GM12878 (cell line): Measurements from ENCODE around the gene IGHMBP2. TPM values are rescaled to one million over a fixed set of nuclear protein-coding genes. Genes with fewer than 3 reads are reported as not detected.

Experiments
- ATAC-seq: fragments of 200-7000 bp; cut with Tn5 transposase; 3 replicates; pipeline ENCODE4 v1.9.1; 2020; ENCODE audit warnings: mild to moderate bottlenecking, moderate library complexity
- BruUV-seq: library from RNA; stranded (reverse); fragments of 400-500 nt; replicated peaks from 2 replicates; lab custom pipeline; 2021; lab: Mats Ljungman, UMichigan
- CTCF ChIA-PET: fragments of 300-600 bp; sonication (Branson Sonifier 250); formaldehyde crosslinking; extraction: SDS; loops from one replicate; lab custom pipeline; 2021; ENCODE audit warnings: inconsistent platforms; lab: Yijun Ruan, JAX
- POLR2A ChIA-PET: fragments of 350-600 bp; formaldehyde crosslinking; extraction: SDS; loops from one replicate; lab custom pipeline; 2021; ENCODE audit warnings: inconsistent platforms; lab: Charles Lee
- RAD21 ChIA-PET: fragments of 300-600 bp; sonication (Branson Sonifier 250); formaldehyde crosslinking; loops from one replicate; lab custom pipeline; 2023; ENCODE audit warnings: antibody characterized with exemption; ENCODE audit not compliant: unreplicated experiment; lab: Charles Lee
- SMC1A ChIA-PET: fragments of 300-600 bp; sonication (Branson Sonifier 250); formaldehyde crosslinking; loops from one replicate; lab custom pipeline; 2023; ENCODE audit not compliant: unreplicated experiment, uncharacterized antibody; lab: Charles Lee
- DNase-seq: peaks from one replicate; pipeline ENCODE4 v3.0.0-alpha.2; 2011; ENCODE audit warnings: low read depth, low spot score
- FAIRE-seq: peaks from 3 replicates; lab custom pipeline; 2011; peaks lifted over from hg19 to GRCh38; lab: Jason Lieb, UNC
- H2AFZ ChIP-seq: 2 replicates; pipeline ENCODE4 v1.6.0; 2011; ENCODE audit warnings: low read depth, low read length, control low read depth; ENCODE audit not compliant: control insufficient read depth
- H3K27ac ChIP-seq: 2 replicates; pipeline ENCODE4 v1.5.1; 2011; ENCODE audit warnings: control low read depth; ENCODE audit not compliant: control insufficient read depth, insufficient read depth
- H3K27me3 ChIP-seq, 2 experiments: replicated peaks in 1 of 2; 2 replicates each; pipeline versions ENCODE4 v1.6.0 to v1.6.1; 2011; ENCODE audit warnings: low read length in 1 of 2; ENCODE audit not compliant: control insufficient read depth in 2 of 2, insufficient read depth in 2 of 2
- H3K36me3 ChIP-seq, 2 experiments: 2 replicates each; pipeline ENCODE4 v1.5.1; 2011; ENCODE audit warnings: low read length in 1 of 2; ENCODE audit not compliant: control insufficient read depth in 2 of 2, insufficient read depth in 2 of 2
- H3K4me1 ChIP-seq: 2 replicates; pipeline ENCODE4 v1.6.1; 2011; ENCODE audit warnings: mild to moderate bottlenecking, low read length, moderate library complexity, mixed read lengths; ENCODE audit not compliant: control insufficient read depth, insufficient read depth
- H3K4me2 ChIP-seq: 2 replicates; pipeline ENCODE4 v1.6.0; 2011; ENCODE audit warnings: control low read depth; ENCODE audit not compliant: control insufficient read depth, insufficient read depth
- H3K4me3 ChIP-seq: fragments of 200-600 bp; sonication (generic); 2 replicates; pipeline ENCODE4 v1.5.1; 2016
- H3K79me2 ChIP-seq: 2 replicates; pipeline ENCODE4 v1.6.0; 2011; ENCODE audit warnings: low read length; ENCODE audit not compliant: control insufficient read depth, insufficient read depth
- H3K9ac ChIP-seq: 2 replicates; pipeline ENCODE4 v1.8.0; 2011; ENCODE audit warnings: low read length, control low read depth, mixed read lengths; ENCODE audit not compliant: control insufficient read depth, insufficient read depth
- H3K9me3 ChIP-seq: replicated peaks from 3 replicates; pipeline ENCODE4 v1.5.1; 2011; ENCODE audit warnings: mild to moderate bottlenecking, low read length; ENCODE audit not compliant: control insufficient read depth, insufficient read depth
- H4K20me1 ChIP-seq: 2 replicates; pipeline ENCODE4 v1.6.0; 2011; ENCODE audit not compliant: control insufficient read depth, insufficient read depth
- ATF3 ChIP-seq: IDR thresholded peaks from 2 replicates; pipeline ENCODE4 v1.6.1; 2011; ENCODE audit warnings: low read depth, mild to moderate bottlenecking, low read length, moderate library complexity, borderline replicate concordance; ENCODE audit errors: extremely low read depth
- DPF2 ChIP-seq: fragments of 450-650 bp; IDR thresholded peaks from 2 replicates; pipeline ENCODE4 v1.6.1; 2017; ENCODE audit warnings: mild to moderate bottlenecking
- KLF5 ChIP-seq: fragments of 450-650 bp; IDR thresholded peaks from 2 replicates; pipeline ENCODE4 v1.6.1; 2014; ENCODE audit warnings: mild to moderate bottlenecking; ENCODE audit not compliant: partially characterized antibody
- NFXL1 ChIP-seq: fragments of 450-650 bp; IDR thresholded peaks from 2 replicates; pipeline ENCODE4 v1.6.1; 2017; ENCODE audit warnings: antibody characterized with exemption, mild to moderate bottlenecking, borderline replicate concordance
- NR2C1 ChIP-seq: fragments of 450-650 bp; IDR thresholded peaks from 2 replicates; pipeline ENCODE4 v1.6.1; 2017; ENCODE audit warnings: antibody characterized with exemption, mild to moderate bottlenecking, moderate library complexity
- NR2C2 ChIP-seq: IDR thresholded peaks from 2 replicates; pipeline ENCODE4 v1.6.1; 2011; ENCODE audit warnings: borderline replicate concordance, low read depth; ENCODE audit not compliant: control insufficient read depth, insufficient read length
- PKNOX1 ChIP-seq: fragments of 450-650 bp; IDR thresholded peaks from 2 replicates; pipeline ENCODE4 v1.6.1; 2016; ENCODE audit warnings: mild to moderate bottlenecking
- SREBF1 ChIP-seq: IDR thresholded peaks from 2 replicates; pipeline ENCODE4 v1.6.1; 2012; ENCODE audit warnings: mild to moderate bottlenecking, low read length
- SREBF2 ChIP-seq: IDR thresholded peaks from 2 replicates; pipeline ENCODE4 v1.6.1; 2012; ENCODE audit warnings: mild to moderate bottlenecking, low read length
- ZNF384 ChIP-seq: IDR thresholded peaks from 2 replicates; pipeline ENCODE4 v1.6.1; 2012; ENCODE audit warnings: low read depth, mild to moderate bottlenecking, low read length, improper control_type of control experiment, borderline replicate concordance
- ZNF687 ChIP-seq: fragments of 450-650 bp; IDR thresholded peaks from 2 replicates; pipeline ENCODE4 v1.6.1; 2017; ENCODE audit warnings: mild to moderate bottlenecking, moderate library complexity
- ZZZ3 ChIP-seq: IDR thresholded peaks from 2 replicates; pipeline ENCODE4 v1.6.1; 2011; ENCODE audit warnings: low read depth; ENCODE audit not compliant: control insufficient read depth, insufficient read length
- WGBS: methylation state at CpG from one replicate; pipeline ENCODE4 v1.1.6; 2016; ENCODE audit warnings: low lambda C conversion rate; ENCODE audit not compliant: insufficient replicate concordance, insufficient coverage; ENCODE audit errors: missing lambda C conversion rate; 5-methylcytosine and 5-hydroxymethylcytosine counted together
- in situ Hi-C: fragments of 300-500 bp; cut with MboI; formaldehyde crosslinking; loops from 9 replicates; pipeline ENCODE4 v1.14.3; 2018; ENCODE audit warnings: mixed read lengths
- intact Hi-C: fragments of 100-400 bp; cut with micrococcal nuclease; formaldehyde crosslinking; loops from one replicate; pipeline ENCODE4 v1.14.2; 2022; ENCODE audit not compliant: unreplicated experiment
- polyA plus RNA-seq, 11 experiments: library from polyadenylated mRNA; depleted of rRNA in 4 of 11; unstranded in 6 of 11; stranded (reverse) in 5 of 11; fragments of >200 nt; fragmentation: Nextera tagmentation in 4 of 11; fragmentation: Illumina TruSeq in 1 of 11; extraction: Ambion mirVana in 4 of 11; extraction: Trizol in 1 of 11; gene quantifications; 1 replicate in 1 of 11; 2 replicates in 10 of 11; pipeline versions ENCODE4 v1.2.1 to v1.2.3, GENCODE V29; 2011 to 2016; ENCODE audit warnings: inconsistent platforms in 2 of 11, missing spikeins in 2 of 11, low read depth in 1 of 11
- total RNA-seq, 4 experiments: library from RNA; depleted of rRNA in 3 of 4; stranded (reverse); fragments of >200 nt in 3 of 4; fragmentation: Illumina TruSeq in 1 of 4; extraction: Trizol in 1 of 4; gene quantifications; 2 replicates each; pipeline versions ENCODE4 v1.2.1 to v1.2.3, GENCODE V29; 2013 to 2021

IGHMBP2 gene
- total and polyA plus RNA-seq, 10 of the 15 experiments (the other 5 are each of a cell fraction or from before 2014, with no cell fraction given): 1.4 to 20.1 (median 11.2) TPM

- TF ChIP-seq ATF3: peak; percentile 47; the same call in 1 of the 2 replicates
- TF ChIP-seq PKNOX1: peak; percentile 74
- TF ChIP-seq SREBF2: no peak
- TF ChIP-seq SREBF1: no peak
- TF ChIP-seq NR2C1: 0 out of 2 replicates have a peak, but pooled peaks have one; percentile 13
Measured at GRCh38 chr11:68974421-68975194, 70.9 kb downstream of the IGHMBP2 start (continued).

- Histone ChIP-seq H3K27me3 (no peaks in the 10 kb centered on the region; a peak in 2 of 4 replicates), H3K27ac (no peak overlapping the region), H2AFZ (no peak overlapping the region)
- SMC1A ChIA-PET: no interaction called here
- BruUV-seq: no TSS peak
- RAD21 ChIA-PET: no interaction called here
- FAIRE-seq: no peak
- TF ChIP-seq ZZZ3: no peak
- no peak for TF ChIP-seq KLF5
- TF ChIP-seq DPF2: no peak
- TF ChIP-seq NR2C2: no peak
- TF ChIP-seq ZNF384: no peak
- TF ChIP-seq NFXL1: no peak
- TF ChIP-seq ZNF687: no peak
- TF ChIP-seq, all 136 proteins: peak for 0
- no peaks in the 10 kb centered on the region for H3K9me3 ChIP-seq
- ATAC-seq (no peak), DNase-seq (no peak)
- H3K4me2 ChIP-seq: no peak overlapping the region
- intact Hi-C loops (no loop called here), in situ Hi-C loops (no loop called here)
- whole genome bisulfite sequencing: 41% methylated on average over 4 of the region's 4 CpGs
- ChIA-PET POLR2A (no interaction called here), CTCF (no interaction called here)
- H3K4me3 ChIP-seq: no peak overlapping the region
- no peaks in the 10 kb centered on the region for H4K20me1 ChIP-seq
- H3K4me1 ChIP-seq: no peaks in the 10 kb centered on the region
- H3K79me2 ChIP-seq: no peaks in the 10 kb centered on the region
- no peaks in the 10 kb centered on the region for H3K36me3 ChIP-seq
- H3K9ac ChIP-seq: no peak overlapping the region
Measured at GRCh38 chr11:68976095-68976494, 72.4 kb downstream of the IGHMBP2 start.
